ENCODE data around the gene ATXN1L.

DNA sequence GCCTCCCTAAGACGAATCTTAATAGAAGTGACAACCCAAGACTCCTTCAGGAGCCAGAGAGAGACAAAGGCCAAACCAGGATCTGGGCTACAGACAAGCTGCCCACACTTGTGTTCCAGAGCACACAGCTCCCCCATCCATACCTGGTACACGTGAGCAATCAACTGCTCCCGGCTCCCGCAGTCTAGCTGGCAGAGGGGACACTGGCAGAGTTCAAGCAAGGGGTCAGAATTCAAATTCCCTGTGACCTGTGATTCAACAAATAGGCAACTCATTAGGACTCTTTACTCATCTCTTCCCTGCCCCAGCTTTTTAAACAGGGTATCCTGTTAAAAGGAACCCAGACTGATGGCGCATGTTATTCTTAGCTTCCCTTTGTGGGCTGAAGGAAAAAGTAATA lies 18.2 kb downstream of the ATXN1L start:
- TF ChIP-seq TAF1 (IDR thresholded peaks at IDR 0.05; ENCODE audit: borderline replicate concordance, insufficient read depth, low read length) (no peak), POLR2AphosphoS5 (IDR thresholded peaks at IDR 0.05; ENCODE audit: low read depth, low read length) (no peak), SIN3A (IDR thresholded peaks at IDR 0.05; ENCODE audit: borderline replicate concordance, insufficient read depth, low read length) (no peak), FOXP2 (optimal IDR thresholded peaks at IDR 0.05; ENCODE audit: borderline replicate concordance, extremely low read depth, extremely low read length, insufficient read depth) (no peak)
- TF ChIP-seq, protein P1, sequence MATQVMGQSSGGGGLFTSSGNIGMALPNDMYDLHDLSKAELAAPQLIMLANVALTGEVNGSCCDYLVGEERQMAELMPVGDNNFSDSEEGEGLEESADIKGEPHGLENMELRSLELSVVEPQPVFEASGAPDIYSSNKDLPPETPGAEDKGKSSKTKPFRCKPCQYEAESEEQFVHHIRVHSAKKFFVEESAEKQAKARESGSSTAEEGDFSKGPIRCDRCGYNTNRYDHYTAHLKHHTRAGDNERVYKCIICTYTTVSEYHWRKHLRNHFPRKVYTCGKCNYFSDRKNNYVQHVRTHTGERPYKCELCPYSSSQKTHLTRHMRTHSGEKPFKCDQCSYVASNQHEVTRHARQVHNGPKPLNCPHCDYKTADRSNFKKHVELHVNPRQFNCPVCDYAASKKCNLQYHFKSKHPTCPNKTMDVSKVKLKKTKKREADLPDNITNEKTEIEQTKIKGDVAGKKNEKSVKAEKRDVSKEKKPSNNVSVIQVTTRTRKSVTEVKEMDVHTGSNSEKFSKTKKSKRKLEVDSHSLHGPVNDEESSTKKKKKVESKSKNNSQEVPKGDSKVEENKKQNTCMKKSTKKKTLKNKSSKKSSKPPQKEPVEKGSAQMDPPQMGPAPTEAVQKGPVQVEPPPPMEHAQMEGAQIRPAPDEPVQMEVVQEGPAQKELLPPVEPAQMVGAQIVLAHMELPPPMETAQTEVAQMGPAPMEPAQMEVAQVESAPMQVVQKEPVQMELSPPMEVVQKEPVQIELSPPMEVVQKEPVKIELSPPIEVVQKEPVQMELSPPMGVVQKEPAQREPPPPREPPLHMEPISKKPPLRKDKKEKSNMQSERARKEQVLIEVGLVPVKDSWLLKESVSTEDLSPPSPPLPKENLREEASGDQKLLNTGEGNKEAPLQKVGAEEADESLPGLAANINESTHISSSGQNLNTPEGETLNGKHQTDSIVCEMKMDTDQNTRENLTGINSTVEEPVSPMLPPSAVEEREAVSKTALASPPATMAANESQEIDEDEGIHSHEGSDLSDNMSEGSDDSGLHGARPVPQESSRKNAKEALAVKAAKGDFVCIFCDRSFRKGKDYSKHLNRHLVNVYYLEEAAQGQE (IDR thresholded peaks at IDR 0.05; ENCODE audit: insufficient read depth in 1 of 2, low read depth in 2 of 2, low read length in 2 of 2), result no peak

Data from PFSK-1 (cell line).